Panc1 (cell line): Measurements from ENCODE around the gene ARID4A. TPM values are rescaled to one million over a fixed set of nuclear protein-coding genes. Genes with fewer than 3 reads are reported as not detected.

Experiments
- ATAC-seq: fragments of 200-7000 bp; cut with Tn5 transposase; 2 replicates; pipeline ENCODE4 v1.9.1; 2020; ENCODE audit warnings: mild to moderate bottlenecking, moderate library complexity
- BruUV-seq: library from RNA; stranded (reverse); fragments of 400-500 nt; replicated peaks from 2 replicates; lab custom pipeline; 2021; lab: Mats Ljungman, UMichigan
- CTCF ChIA-PET: fragments of 300-600 bp; sonication (Branson Sonifier 250); formaldehyde crosslinking; loops from one replicate; lab custom pipeline; 2022; ENCODE audit warnings: antibody characterized with exemption; lab: Charles Lee
- POLR2A ChIA-PET: fragments of 300-600 bp; sonication (Branson Sonifier 250); formaldehyde crosslinking; loops from one replicate; lab custom pipeline; 2022; ENCODE audit warnings: antibody characterized with exemption; lab: Charles Lee
- DNase-seq: peaks from one replicate; pipeline ENCODE4 v3.0.0-alpha.2; 2010; ENCODE audit warnings: low read depth, low spot score
- H3K27ac ChIP-seq: 2 replicates; pipeline ENCODE4 v1.5.1; 2011; ENCODE audit warnings: mild to moderate bottlenecking, low read length, inconsistent platforms
- H3K27me3 ChIP-seq: fragments of 200-500 bp; sonication (Bioruptor generic); 2 replicates; pipeline ENCODE4 v1.6.0; 2014; ENCODE audit warnings: low read length, inconsistent platforms; ENCODE audit not compliant: control insufficient read depth, insufficient read depth
- H3K36me3 ChIP-seq: fragments of 200-500 bp; sonication (Bioruptor generic); 2 replicates; pipeline ENCODE4 v1.5.1; 2014; ENCODE audit warnings: inconsistent platforms, mild to moderate bottlenecking, low read length, moderate library complexity; ENCODE audit not compliant: control insufficient read depth, insufficient read depth
- H3K4me1 ChIP-seq: 2 replicates; pipeline ENCODE4 v1.5.1; 2011; ENCODE audit warnings: inconsistent platforms, mild to moderate bottlenecking, low read length, moderate library complexity; ENCODE audit not compliant: control insufficient read depth, insufficient read depth
- H3K4me3 ChIP-seq, 2 experiments: 2 replicates each; pipeline ENCODE4 v1.5.1; 2011 to 2012; ENCODE audit warnings: low read depth in 2 of 2, low read length in 2 of 2, mild to moderate bottlenecking in 2 of 2, inconsistent platforms in 1 of 2, moderate library complexity in 1 of 2
- H3K9me3 ChIP-seq: fragments of 200-500 bp; sonication (Bioruptor generic); 2 replicates; pipeline ENCODE4 v1.5.1; 2014; ENCODE audit warnings: low read depth, mild to moderate bottlenecking, inconsistent platforms, low read length, moderate library complexity; ENCODE audit not compliant: control insufficient read depth, insufficient read depth
- CTCF ChIP-seq: fragments of 450-650 bp; IDR thresholded peaks from 2 replicates; pipeline ENCODE4 v1.5.1; 2017; ENCODE audit warnings: mild to moderate bottlenecking
- POLR2AphosphoS5 ChIP-seq: IDR thresholded peaks from 2 replicates; pipeline ENCODE4 v1.6.1; 2012; ENCODE audit warnings: mild to moderate bottlenecking, low read depth, low read length, moderate library complexity
- REST ChIP-seq, 2 experiments: IDR thresholded peaks; 2 replicates each; pipeline ENCODE4 v1.6.1; 2011 to 2012; ENCODE audit warnings: low read depth in 2 of 2, control low read depth in 1 of 2, low read length in 1 of 2, mild to moderate bottlenecking in 1 of 2, moderate library complexity in 1 of 2; ENCODE audit not compliant: insufficient read depth in 1 of 2
- SIN3A ChIP-seq: IDR thresholded peaks from 2 replicates; pipeline ENCODE4 v1.6.1; 2012; ENCODE audit warnings: low read depth, mild to moderate bottlenecking, low read length, moderate library complexity, borderline replicate concordance; ENCODE audit not compliant: insufficient read depth
- TCF7L2 ChIP-seq: IDR thresholded peaks from 2 replicates; pipeline ENCODE4 v1.6.1; 2011; ENCODE audit warnings: mild to moderate bottlenecking, low read depth, low read length, inconsistent platforms
- in situ Hi-C: cut with HindIII; loops from 2 replicates; pipeline ENCODE4 v1.10.0; 2016; ENCODE audit warnings: low sequenced_read_pairs, low pct_unique_long_range_greater_than_20kb
- intact Hi-C: fragments of 100-400 bp; cut with micrococcal nuclease; formaldehyde crosslinking; loops from one replicate; pipeline ENCODE4 v1.10.0; 2022; ENCODE audit not compliant: unreplicated experiment
- total RNA-seq: library from RNA; stranded (reverse); gene quantifications from one replicate; pipeline ENCODE4 v1.2.1, GENCODE V29; 2021; ENCODE audit not compliant: unreplicated experiment

ARID4A gene
- total RNA-seq, 1 experiment from 2014 or later = 11.4 TPM

GRCh38 chr14:58315606-58316005 is 17.3 kb downstream of the ARID4A start:
- CTCF ChIA-PET = no interaction called here

GRCh38 chr14:58327019-58327418 is 28.7 kb downstream of the ARID4A start:
- POLR2A ChIA-PET = no interaction called here
- Histone ChIP-seq H3K4me3 (no peak overlapping the region), H3K27me3 (no peaks in the 10 kb centered on the region), H3K9me3 (no peaks in the 10 kb centered on the region), H3K27ac (no peak overlapping the region), H3K36me3 (peaks cover 16% of the 10 kb centered on the region), H3K4me1 (no peaks in the 10 kb centered on the region)
- TF ChIP-seq POLR2AphosphoS5 (no peak), SIN3A (no peak), CTCF (no peak), REST (IDR thresholded peaks at IDR 0.05; ENCODE audit: insufficient read depth in 1 of 2, low read depth in 2 of 2, low read length in 1 of 2) (no peak), TCF7L2 (no peak)
- intact Hi-C loops = no loop called here
- DNase-seq = no peak
- in situ Hi-C loops = no loop called here
- BruUV-seq = no TSS peak
- CTCF ChIA-PET = no interaction called here
- ATAC-seq = no peak

More at GRCh38 chr14:58315606-58316005, 17.3 kb downstream of the ARID4A start:
- Histone ChIP-seq H3K27ac (no peak overlapping the region), H3K9me3 (no peaks in the 10 kb centered on the region), H3K36me3 (peaks cover 2% of the 10 kb centered on the region; the same call in 1 of the 2 replicates), H3K4me3 (no peak overlapping the region), H3K4me1 (no peaks in the 10 kb centered on the region), H3K27me3 (no peaks in the 10 kb centered on the region)
- no peak for DNase-seq
- POLR2A ChIA-PET = no interaction called here
- TF ChIP-seq TCF7L2 (no peak), SIN3A (no peak), REST (IDR thresholded peaks at IDR 0.05; ENCODE audit: insufficient read depth in 1 of 2, low read depth in 2 of 2, low read length in 1 of 2) (no peak), CTCF (no peak), POLR2AphosphoS5 (no peak)
- intact Hi-C loops = no loop called here
- in situ Hi-C loops = no loop called here
- BruUV-seq = no TSS peak
- ATAC-seq = no peak
